ENCODE data around the gene IGF2BP2. TPM values are rescaled to one million over a fixed set of nuclear protein-coding genes. Genes with fewer than 3 reads are reported as not detected.
"Not testable (repeated sequence)": the region's sequence is repeated elsewhere in the genome, so short reads cannot be mapped to it uniquely, and the experiment has no call there.

IGF2BP2 gene
- total RNA-seq, 2 experiments from 2014 or later: 0.62 TPM; not detected in 1

GRCh38 chr3:185852635-185853034 is 27.8 kb upstream of the IGF2BP2 start:
- Mint-ChIP-seq H3K27ac (no peak overlapping the region), H3K4me3 (no peak overlapping the region), H3K4me1 (no peaks in the 10 kb centered on the region)

GRCh38 chr3:185851959-185852358 is 27.1 kb upstream of the IGF2BP2 start:
- DNase-seq: no peak
- Mint-ChIP-seq H3K9me3 (peaks cover 4% of the 10 kb centered on the region), H3K27me3 (no peaks in the 10 kb centered on the region), H3K36me3 (ENCODE audit: low read depth) (no peaks in the 10 kb centered on the region), H3K4me1 (no peaks in the 10 kb centered on the region), H3K4me3 (no peak overlapping the region), H3K27ac (no peak overlapping the region)
- ChIA-PET POLR2A (no interaction called here), CTCF (no interaction called here)

More at GRCh38 chr3:185852635-185853034, 27.8 kb upstream of the IGF2BP2 start:
- DNase-seq: no peak
- H3K36me3 Mint-ChIP-seq (ENCODE audit: low read depth): no peaks in the 10 kb centered on the region
- ChIA-PET CTCF (no interaction called here), POLR2A (no interaction called here)
- H3K9me3 Mint-ChIP-seq: peaks cover 4% of the 10 kb centered on the region
- H3K27me3 Mint-ChIP-seq: no peaks in the 10 kb centered on the region

- CTCF ChIA-PET: no interaction called here
- Mint-ChIP-seq H3K27ac (no peak overlapping the region), H3K27me3 (no peaks in the 10 kb centered on the region)
These were observed 26.2 kb upstream of the IGF2BP2 start for GRCh38 chr3:185851046-185851445.

GRCh38 chr3:185847506-185847905 is 22.7 kb upstream of the IGF2BP2 start:
- Mint-ChIP-seq H3K4me3 (no peak overlapping the region), H3K27me3 (peaks cover 11% of the 10 kb centered on the region), H3K4me1 (no peaks in the 10 kb centered on the region), H3K9me3 (no peaks in the 10 kb centered on the region), H3K36me3 (ENCODE audit: low read depth) (no peaks in the 10 kb centered on the region), H3K27ac (no peak overlapping the region)
- POLR2A ChIA-PET: no interaction called here
- CTCF ChIA-PET: no interaction called here
- no peak for DNase-seq

More at GRCh38 chr3:185851046-185851445, 26.2 kb upstream of the IGF2BP2 start:
- Mint-ChIP-seq H3K4me3 (no peak overlapping the region), H3K4me1 (no peaks in the 10 kb centered on the region), H3K9me3 (no peaks in the 10 kb centered on the region), H3K36me3 (ENCODE audit: low read depth) (no peaks in the 10 kb centered on the region)
- POLR2A ChIA-PET: no interaction called here
- DNase-seq: no peak

GRCh38 chr3:185846037-185846436 is 21.2 kb upstream of the IGF2BP2 start:
- Mint-ChIP-seq H3K36me3 (ENCODE audit: low read depth) (no peaks in the 10 kb centered on the region), H3K4me3 (no peak overlapping the region), H3K4me1 (no peaks in the 10 kb centered on the region), H3K27ac (no peak overlapping the region), H3K27me3 (peaks cover 11% of the 10 kb centered on the region), H3K9me3 (no peaks in the 10 kb centered on the region)
- ChIA-PET CTCF (no interaction called here), POLR2A (interaction anchor here (0.6 kb wide), 1 partner anchor 852 kb away, joined by 3 read pairs; no protein-coding TSS in a partner anchor)
- DNase-seq: no peak

GRCh38 chr3:185844051-185844450 is 19.2 kb upstream of the IGF2BP2 start:
- Mint-ChIP-seq H3K4me3 (no peak overlapping the region), H3K4me1 (no peaks in the 10 kb centered on the region), H3K27me3 (peaks cover 11% of the 10 kb centered on the region), H3K36me3 (ENCODE audit: low read depth) (no peaks in the 10 kb centered on the region), H3K27ac (no peak overlapping the region), H3K9me3 (no peaks in the 10 kb centered on the region)
- CTCF ChIA-PET: interaction anchor here (1.2 kb wide), 1 partner anchor 12 kb away, joined by 3 read pairs; no protein-coding TSS in a partner anchor
- DNase-seq: no peak
- POLR2A ChIA-PET: no interaction called here

- CTCF ChIA-PET: interaction anchor here (1.2 kb wide), 1 partner anchor 12 kb away, joined by 3 read pairs; no protein-coding TSS in a partner anchor
- peaks cover 11% of the 10 kb centered on the region for H3K27me3 Mint-ChIP-seq
- H3K9me3 Mint-ChIP-seq: no peaks in the 10 kb centered on the region
- no peak overlapping the region for H3K27ac Mint-ChIP-seq
- H3K36me3 Mint-ChIP-seq (ENCODE audit: low read depth): no peaks in the 10 kb centered on the region
- POLR2A ChIA-PET: no interaction called here
- no peak overlapping the region for H3K4me3 Mint-ChIP-seq
- H3K4me1 Mint-ChIP-seq: no peaks in the 10 kb centered on the region
- no peak for DNase-seq
These were observed 18.8 kb upstream of the IGF2BP2 start for GRCh38 chr3:185843635-185844034.

GRCh38 chr3:185843126-185843525 is 18.3 kb upstream of the IGF2BP2 start:
- POLR2A ChIA-PET: no interaction called here
- H3K36me3 Mint-ChIP-seq (ENCODE audit: low read depth): no peaks in the 10 kb centered on the region
- no peaks in the 10 kb centered on the region for H3K4me1 Mint-ChIP-seq
- CTCF ChIA-PET: no interaction called here
- peaks cover 11% of the 10 kb centered on the region for H3K27me3 Mint-ChIP-seq
- no peak for DNase-seq
- no peak overlapping the region for H3K4me3 Mint-ChIP-seq
- H3K27ac Mint-ChIP-seq: no peak overlapping the region
- no peaks in the 10 kb centered on the region for H3K9me3 Mint-ChIP-seq

GRCh38 chr3:185842241-185842640 is 17.4 kb upstream of the IGF2BP2 start:
- peaks cover 11% of the 10 kb centered on the region for H3K27me3 Mint-ChIP-seq
- H3K9me3 Mint-ChIP-seq: no peaks in the 10 kb centered on the region
- H3K27ac Mint-ChIP-seq: no peak overlapping the region
- H3K4me1 Mint-ChIP-seq: no peaks in the 10 kb centered on the region
- H3K4me3 Mint-ChIP-seq: no peak overlapping the region
- no peaks in the 10 kb centered on the region for H3K36me3 Mint-ChIP-seq (ENCODE audit: low read depth)
- ChIA-PET POLR2A (interaction anchor here (0.6 kb wide), 1 partner anchor 256 kb away, joined by 5 read pairs; no protein-coding TSS in a partner anchor), CTCF (no interaction called here)
- no peak for DNase-seq

- POLR2A ChIA-PET; H3K4me1 Mint-ChIP-seq; H3K36me3 Mint-ChIP-seq (ENCODE audit: low read depth); H3K27ac Mint-ChIP-seq; H3K4me3 Mint-ChIP-seq; H3K9me3 Mint-ChIP-seq; DNase-seq; CTCF ChIA-PET; H3K27me3 Mint-ChIP-seq: not testable (repeated sequence)
These were observed 13.7 kb upstream of the IGF2BP2 start for GRCh38 chr3:185838417-185838989.

GRCh38 chr3:185837414-185837813 is 12.6 kb upstream of the IGF2BP2 start:
- ChIA-PET CTCF (no interaction called here), POLR2A (no interaction called here)
- DNase-seq: no peak
- Mint-ChIP-seq H3K27me3 (no peaks in the 10 kb centered on the region), H3K4me1 (no peaks in the 10 kb centered on the region), H3K27ac (no peak overlapping the region), H3K9me3 (no peaks in the 10 kb centered on the region), H3K4me3 (no peak overlapping the region), H3K36me3 (ENCODE audit: low read depth) (no peaks in the 10 kb centered on the region)

- peaks cover 38% of the 10 kb centered on the region for H3K27me3 Mint-ChIP-seq
- CTCF ChIA-PET: interaction anchor here (0.6 to 0.7 kb wide), 3 partner anchors 279 to 959 kb away, joined by 3 to 4 read pairs (median 3); no protein-coding TSS in a partner anchor
- no peaks in the 10 kb centered on the region for H3K9me3 Mint-ChIP-seq
- H3K4me3 Mint-ChIP-seq: no peak overlapping the region
- no peaks in the 10 kb centered on the region for H3K36me3 Mint-ChIP-seq (ENCODE audit: low read depth)
- no peak overlapping the region for H3K27ac Mint-ChIP-seq
- POLR2A ChIA-PET: no interaction called here
- DNase-seq: no peak
- H3K4me1 Mint-ChIP-seq: peaks cover 3% of the 10 kb centered on the region
These were observed 7.1 kb upstream of the IGF2BP2 start for GRCh38 chr3:185831990-185832389.

- POLR2A ChIA-PET: no interaction called here
- CTCF ChIA-PET: interaction anchor here (0.6 to 0.7 kb wide), 3 partner anchors 280 to 959 kb away, joined by 3 to 4 read pairs (median 3); no protein-coding TSS in a partner anchor
- H3K9me3 Mint-ChIP-seq: no peaks in the 10 kb centered on the region
- no peak overlapping the region for H3K4me3 Mint-ChIP-seq
- H3K27ac Mint-ChIP-seq: no peak overlapping the region
- peaks cover 46% of the 10 kb centered on the region for H3K27me3 Mint-ChIP-seq
- peaks cover 7% of the 10 kb centered on the region for H3K4me1 Mint-ChIP-seq
- H3K36me3 Mint-ChIP-seq (ENCODE audit: low read depth): no peaks in the 10 kb centered on the region
- no peak for DNase-seq
These were observed 6.4 kb upstream of the IGF2BP2 start for GRCh38 chr3:185831195-185831594.

Measured in activated CD4-positive, alpha-beta T cell treated with anti-CD3 and anti-CD28 coated beads, Interleukin-2, amount 10 ng/mL, durations not matched to agents 7 days and 5 days (primary cell).